ENCODE measurements around the gene DIAPH2. TPM values are rescaled to one million over a fixed set of nuclear protein-coding genes. Genes with fewer than 3 reads are reported as not detected.

DIAPH2 gene
- total and polyA plus RNA-seq, 9 of the 15 experiments (the other 6 are each of a cell fraction or from before 2014, with no cell fraction given), result 0.01 to 0.18 (median 0.07) TPM; not detected in 1

GRCh38 chrX:96807318-96807717 lies 122.7 kb downstream of the DIAPH2 start (continued):
- TF ChIP-seq NKRF (IDR thresholded peaks at IDR 0.05; ENCODE audit: borderline replicate concordance) (no peak), RFX7 (CRISPR knock-in tag; IDR thresholded peaks at IDR 0.05) (no peak)

GRCh38 chrX:96820935-96821334 lies 136.3 kb downstream of the DIAPH2 start:
- FAIRE-seq, result no peak
- H3K79me2 ChIP-seq (ENCODE audit: control insufficient read depth, insufficient read depth, low read length), result no peaks in the 10 kb centered on the region
- no peaks in the 10 kb centered on the region for H3K27me3 ChIP-seq (ENCODE audit: control insufficient read depth in 2 of 2, insufficient read depth in 2 of 2, low read length in 2 of 2)
- ChIA-PET CTCF (ENCODE audit: low intra/inter-chr PET ratio) (no interaction called here), POLR2A (no interaction called here)
- intact Hi-C loops (cut with micrococcal nuclease) (no loop called here), in situ Hi-C loops (cut with MboI) (no loop called here)
- no peaks in the 10 kb centered on the region for H4K20me1 ChIP-seq (replicated peaks; ENCODE audit: control insufficient read depth, insufficient read depth, low read length)
- no peak overlapping the region for H2AFZ ChIP-seq (ENCODE audit: low read depth, low read length)
- no peaks in the 10 kb centered on the region for H3K4me1 ChIP-seq (replicated peaks in 1 of 2; ENCODE audit: control insufficient read depth in 2 of 2, insufficient read depth in 2 of 2, low read length in 2 of 2)
- no TSS peak for BruUV-seq (replicated peaks)
- no peaks in the 10 kb centered on the region for H3K9me1 ChIP-seq (ENCODE audit: control insufficient read depth, insufficient read depth, low read length)
- no peaks in the 10 kb centered on the region for H3K9me3 ChIP-seq (replicated peaks; ENCODE audit: control insufficient read depth, insufficient read depth, low read depth, low read length)
- H3K9ac ChIP-seq (ENCODE audit: insufficient read depth in 1 of 2, low read depth in 2 of 2, low read length in 2 of 2), result no peak overlapping the region
- H3K36me3 ChIP-seq (ENCODE audit: control insufficient read depth, insufficient read depth, low read length), result no peaks in the 10 kb centered on the region
- WGBS (ENCODE audit: insufficient coverage, low coverage, missing lambda C conversion rate), result 0% methylated on average over 2 of the region's 2 CpGs
- H3K4me3 ChIP-seq, result no peak overlapping the region
- no peak for ATAC-seq
- no peak overlapping the region for H3K27ac ChIP-seq (ENCODE audit: extremely low read depth, low read depth, low read length)
- no peak for DNase-seq (ENCODE audit: extremely low read depth in 1 of 4, low spot score in 3 of 4)
- TF ChIP-seq TCF7L2 (IDR thresholded peaks at IDR 0.05; ENCODE audit: low read depth, low read length) (no peak), ESRRA (IDR thresholded peaks at IDR 0.05; ENCODE audit: borderline replicate concordance, low read depth) (no peak), SIX5 (IDR thresholded peaks at IDR 0.05; ENCODE audit: borderline replicate concordance in 1 of 2, insufficient read depth in 1 of 2, low read depth in 1 of 2, low read length in 2 of 2) (no peak), ZNF696 (CRISPR knock-in tag; conservative IDR thresholded peaks at IDR 0.05) (no peak), STAT5B (CRISPR knock-in tag; IDR thresholded peaks at IDR 0.05) (no peak)
- H3K4me2 ChIP-seq (ENCODE audit: insufficient read depth, low read length), result no peak overlapping the region
